Gastroesophageal sphincter (tissue), 4 donors: ENCODE measurements around the gene KLHL1. TPM values are rescaled to one million over a fixed set of nuclear protein-coding genes. Genes with fewer than 3 reads are reported as not detected.

Source experiments
- ATAC-seq: fragments of 150-250 bp; one replicate; pipeline ENCODE4 v1.9.1; 2016; ENCODE audit warnings: mild to moderate bottlenecking, moderate library complexity
- H3K27ac ChIP-seq, 4 donors: fragments of 200-600 bp; sonication (generic) in 3 of 4; 1 replicate in 3 of 4; 2 replicates in 1 of 4; pipeline ENCODE4 v1.5.1; 2016 to 2019
- H3K27me3 ChIP-seq: fragments of 200-600 bp; sonication (generic); one replicate; pipeline ENCODE4 v1.5.1; 2019
- H3K36me3 ChIP-seq, 2 donors: fragments of 200-600 bp; sonication (generic); one replicate each; pipeline ENCODE4 v1.5.1; 2019; ENCODE audit warnings: control low read depth in 1 of 2
- H3K4me1 ChIP-seq, 3 donors: fragments of 200-600 bp; sonication (generic); 1 replicate in 2 of 3; 2 replicates in 1 of 3; pipeline ENCODE4 v1.5.1; 2016 to 2019; ENCODE audit warnings: control low read depth in 2 of 3
- H3K4me3 ChIP-seq, 2 donors: fragments of 200-600 bp; sonication (generic); one replicate each; pipeline ENCODE4 v1.5.1; 2019; ENCODE audit warnings: mild to moderate bottlenecking in 1 of 2, moderate library complexity in 1 of 2
- H3K9me3 ChIP-seq, 3 donors: fragments of 200-600 bp; sonication (generic); one replicate each; pipeline ENCODE4 v1.5.1; 2017 to 2019; ENCODE audit warnings: control low read depth in 2 of 3
- EP300 ChIP-seq: sonication (generic); formaldehyde crosslinking; IDR thresholded peaks from one replicate; pipeline ENCODE4 v1.6.1; 2017; ENCODE audit warnings: antibody characterized with exemption, mild to moderate bottlenecking
- POLR2A ChIP-seq, 2 donors: fragments of 450-650 bp; IDR thresholded peaks; one replicate each; pipeline ENCODE4 v1.6.1; 2017; ENCODE audit warnings: antibody characterized with exemption in 2 of 2, mild to moderate bottlenecking in 2 of 2, moderate library complexity in 1 of 2
- POLR2AphosphoS5 ChIP-seq: sonication (generic); formaldehyde crosslinking; IDR thresholded peaks from one replicate; pipeline ENCODE4 v1.6.1; 2017; ENCODE audit warnings: antibody characterized with exemption
- WGBS, 2 donors: methylation state at CpG; one replicate each; pipeline ENCODE4 v1.1.5; 2018; ENCODE audit warnings: low coverage in 1 of 2; 5-methylcytosine and 5-hydroxymethylcytosine counted together
- total RNA-seq, 4 donors: library from RNA; depleted of rRNA; stranded (reverse); fragments of >200 nt; gene quantifications; one replicate each; pipeline ENCODE4 v1.1.0, GENCODE V29; 2016
- TF ChIP-seq, protein P1 (sequence below), 4 experiments: fragments of 200-600 bp in 2 of 4; fragments of 450-650 bp in 2 of 4; sonication (generic) in 1 of 4; IDR thresholded peaks; one replicate each; pipeline ENCODE4 v1.5.1; 2017 to 2019; ENCODE audit warnings: antibody characterized with exemption in 4 of 4, mild to moderate bottlenecking in 2 of 4, moderate library complexity in 2 of 4

The KLHL1 gene
- total RNA-seq, 4 donors from 2014 or later = 0.13 TPM; not detected in 3

DNA sequence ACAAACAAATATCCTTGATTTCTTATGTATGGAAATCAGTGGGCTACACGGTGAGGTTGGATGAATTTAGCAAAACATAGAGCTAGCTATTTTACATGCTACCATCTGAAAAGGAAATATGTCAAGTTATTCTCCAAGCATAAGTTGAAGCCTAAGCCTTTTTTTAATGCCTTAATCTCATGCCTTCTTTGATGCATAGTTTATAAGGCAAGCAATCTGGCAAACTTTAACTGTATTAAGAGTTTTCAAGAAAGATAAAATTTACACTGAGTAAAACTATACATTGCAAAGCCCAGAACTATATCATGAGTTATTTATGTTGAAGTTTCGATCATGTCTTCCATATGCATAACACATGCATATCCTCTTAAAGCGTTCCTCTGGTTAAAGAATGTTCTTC lies 85.6 kb downstream of the KLHL1 start:
- Histone ChIP-seq H3K27me3 (no peaks in the 10 kb centered on the region), H3K4me3 (no peak overlapping the region), H3K4me1 (no peaks in the 10 kb centered on the region), H3K36me3 (no peaks in the 10 kb centered on the region), H3K9me3 (no peaks in the 10 kb centered on the region), H3K27ac (no peak overlapping the region)
- ATAC-seq = no peak
- 41 to 91% methylated on average over 3 of the region's 3 CpGs for WGBS, 2 donors
- TF ChIP-seq POLR2AphosphoS5 (no peak), EP300 (no peak), POLR2A (IDR thresholded peaks at IDR 0.05) (no peak)
- TF ChIP-seq, protein P1, sequence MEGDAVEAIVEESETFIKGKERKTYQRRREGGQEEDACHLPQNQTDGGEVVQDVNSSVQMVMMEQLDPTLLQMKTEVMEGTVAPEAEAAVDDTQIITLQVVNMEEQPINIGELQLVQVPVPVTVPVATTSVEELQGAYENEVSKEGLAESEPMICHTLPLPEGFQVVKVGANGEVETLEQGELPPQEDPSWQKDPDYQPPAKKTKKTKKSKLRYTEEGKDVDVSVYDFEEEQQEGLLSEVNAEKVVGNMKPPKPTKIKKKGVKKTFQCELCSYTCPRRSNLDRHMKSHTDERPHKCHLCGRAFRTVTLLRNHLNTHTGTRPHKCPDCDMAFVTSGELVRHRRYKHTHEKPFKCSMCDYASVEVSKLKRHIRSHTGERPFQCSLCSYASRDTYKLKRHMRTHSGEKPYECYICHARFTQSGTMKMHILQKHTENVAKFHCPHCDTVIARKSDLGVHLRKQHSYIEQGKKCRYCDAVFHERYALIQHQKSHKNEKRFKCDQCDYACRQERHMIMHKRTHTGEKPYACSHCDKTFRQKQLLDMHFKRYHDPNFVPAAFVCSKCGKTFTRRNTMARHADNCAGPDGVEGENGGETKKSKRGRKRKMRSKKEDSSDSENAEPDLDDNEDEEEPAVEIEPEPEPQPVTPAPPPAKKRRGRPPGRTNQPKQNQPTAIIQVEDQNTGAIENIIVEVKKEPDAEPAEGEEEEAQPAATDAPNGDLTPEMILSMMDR (IDR thresholded peaks at IDR 0.05) = no peak

DNA sequence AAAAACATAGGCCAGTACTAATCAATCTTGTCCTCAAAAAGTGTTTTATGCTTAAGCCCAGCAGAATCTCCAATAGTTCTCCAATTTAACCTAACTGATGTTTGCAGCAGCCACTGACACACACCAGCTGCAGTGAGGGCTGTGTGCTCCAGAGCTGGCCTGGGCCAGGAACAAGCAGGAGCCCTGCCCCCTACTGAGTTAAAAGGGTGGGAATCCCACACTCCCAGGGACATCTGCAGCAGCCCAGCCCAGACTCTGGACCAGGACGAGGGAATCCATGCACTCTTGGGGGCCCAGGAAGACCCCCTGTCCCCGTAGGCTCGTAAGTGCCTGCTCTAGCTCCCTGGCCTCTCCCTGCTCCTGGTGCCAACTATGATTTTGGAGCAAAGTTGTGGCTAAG lies 92.1 kb downstream of the KLHL1 start:
- WGBS, 2 donors = 0% methylated on average over 1 of the region's 3 CpGs; no CpG with 5 or more reads in 1 of the 2 donors
- no peak for ATAC-seq
- H3K36me3 ChIP-seq = no peaks in the 10 kb centered on the region
- peaks cover 0 to 11% (median 0%) of the 10 kb centered on the region in 3 donors for H3K9me3 ChIP-seq
- H3K4me1 ChIP-seq = no peaks in the 10 kb centered on the region
- H3K4me3 ChIP-seq = no peak overlapping the region
- TF ChIP-seq POLR2AphosphoS5 (no peak), EP300 (no peak), POLR2A (IDR thresholded peaks at IDR 0.05) (no peak)
- TF ChIP-seq, protein P1 (IDR thresholded peaks at IDR 0.05) = no peak
- H3K27ac ChIP-seq = no peak overlapping the region
- no peaks in the 10 kb centered on the region for H3K27me3 ChIP-seq

DNA sequence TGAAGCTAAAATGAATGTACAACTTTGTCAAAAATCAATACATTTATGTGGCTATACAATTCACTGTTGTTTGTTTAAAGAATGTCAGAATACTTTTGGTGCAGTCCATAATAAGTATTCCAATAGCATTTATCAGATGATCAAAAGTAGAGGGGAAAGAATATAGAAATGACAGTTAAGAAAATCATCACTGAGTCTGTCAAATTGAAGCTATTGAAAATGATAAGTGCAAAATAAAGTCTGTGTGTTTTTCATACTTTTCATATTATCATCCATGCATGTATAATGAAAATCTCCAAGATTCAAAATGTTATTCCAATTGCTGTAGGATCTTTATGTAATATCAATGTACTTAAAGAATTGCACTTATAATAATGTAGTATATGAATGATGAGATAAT lies 93.9 kb downstream of the KLHL1 start:
- Histone ChIP-seq H3K9me3 (peaks cover 0 to 11% (median 0%) of the 10 kb centered on the region in 3 donors), H3K27ac (no peak overlapping the region), H3K36me3 (no peaks in the 10 kb centered on the region), H3K4me1 (no peaks in the 10 kb centered on the region), H3K27me3 (no peaks in the 10 kb centered on the region), H3K4me3 (no peak overlapping the region)
- ATAC-seq = no peak
- no peak for TF ChIP-seq EP300

DNA sequence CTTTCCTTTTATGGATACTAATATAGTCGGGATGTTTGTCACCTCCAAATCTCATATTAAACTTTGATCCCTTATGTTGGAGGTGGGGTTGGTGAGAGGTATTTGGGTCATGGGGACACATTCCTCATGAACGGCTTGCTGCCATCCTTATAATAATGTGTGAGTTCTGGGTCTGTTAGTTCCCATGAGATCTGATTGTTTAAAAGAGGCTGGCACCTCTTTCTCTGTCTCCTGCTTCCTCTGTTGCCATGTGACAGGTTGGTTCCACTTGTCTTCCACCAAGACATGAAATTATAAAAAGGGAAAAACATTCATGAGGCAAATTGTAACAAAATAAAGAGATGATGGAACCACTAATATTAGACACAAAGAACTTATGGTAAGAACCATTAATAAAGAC lies 108.4 kb downstream of the KLHL1 start:
- Histone ChIP-seq H3K9me3 (no peaks in the 10 kb centered on the region), H3K4me3 (no peak overlapping the region), H3K4me1 (no peaks in the 10 kb centered on the region), H3K27me3 (no peaks in the 10 kb centered on the region), H3K27ac (no peak overlapping the region), H3K36me3 (no peaks in the 10 kb centered on the region)
- WGBS, 2 donors = 45 to 67% methylated on average over 2 of the region's 2 CpGs
- TF ChIP-seq POLR2A (IDR thresholded peaks at IDR 0.05) (no peak), POLR2AphosphoS5 (no peak), EP300 (no peak)
- TF ChIP-seq, protein P1 (IDR thresholded peaks at IDR 0.05) = no peak
- ATAC-seq = no peak

DNA sequence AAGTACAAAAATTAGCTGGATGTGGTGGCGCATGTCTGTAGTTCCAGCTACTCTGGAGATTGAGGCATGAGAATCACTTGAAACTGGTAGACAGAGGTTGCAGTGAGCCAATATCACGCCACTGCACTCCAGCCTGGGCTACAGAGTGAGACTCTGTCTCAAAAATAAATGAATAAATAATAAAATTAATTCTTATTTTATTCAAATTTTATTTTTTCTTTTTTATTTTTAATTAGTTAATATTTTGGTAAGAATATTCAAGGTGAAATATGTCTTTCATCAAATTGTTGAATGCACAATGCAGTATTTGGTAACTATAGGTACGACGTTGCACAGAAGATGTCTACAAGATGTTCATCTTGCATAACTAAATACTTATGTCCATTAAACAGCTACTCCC lies 111.2 kb downstream of the KLHL1 start:
- ATAC-seq = no peak
- 92 to 94% methylated on average over 4 of the region's 4 CpGs for WGBS, 2 donors

More for the DNA sequence above, 111.2 kb downstream of the KLHL1 start:
- Histone ChIP-seq H3K9me3 (no peaks in the 10 kb centered on the region), H3K4me1 (no peaks in the 10 kb centered on the region), H3K36me3 (no peaks in the 10 kb centered on the region), H3K27me3 (no peaks in the 10 kb centered on the region), H3K4me3 (no peak overlapping the region), H3K27ac (no peak overlapping the region)
- TF ChIP-seq, protein P1 (IDR thresholded peaks at IDR 0.05) = no peak
- TF ChIP-seq EP300 (no peak), POLR2A (IDR thresholded peaks at IDR 0.05) (no peak), POLR2AphosphoS5 (no peak)
